Dedifferentiated amniotic fluid mesenchymal stem cell (primary cell): ENCODE measurements around the gene ELP2.

Source experiments
- DNase-seq: peaks from one replicate; pipeline ENCODE4 v3.0.0-alpha.2; 2016; ENCODE audit errors: extremely low spot score

Gene ELP2

DNA sequence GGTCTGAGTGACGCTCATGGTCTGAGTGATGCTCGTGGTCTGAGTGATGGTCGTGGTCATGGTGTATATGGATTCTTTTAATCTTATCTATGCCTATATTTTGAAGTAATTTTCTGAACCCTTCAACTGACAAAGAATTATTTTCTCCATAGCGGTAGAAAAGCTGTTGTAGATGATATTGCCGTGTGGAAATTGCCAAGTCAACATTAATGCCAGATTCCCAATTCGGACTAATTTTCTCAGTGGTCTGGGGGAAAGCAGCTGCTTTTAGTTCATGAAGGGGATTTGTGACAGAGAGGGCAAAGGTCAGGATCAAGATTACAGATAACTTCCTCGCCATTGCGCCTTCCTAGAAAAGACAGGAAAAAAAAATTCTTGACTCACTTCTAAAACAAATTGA lies 3.0 kb upstream of the ELP2 start:
- no peak for DNase-seq

GRCh38 chr18:36127836-36128529 lies 1.7 kb upstream of the ELP2 start:
- DNase-seq, result no peak

GRCh38 chr18:36128530-36128870 lies 1.2 kb upstream of the ELP2 start:
- DNase-seq, result no peak

- no peak for DNase-seq
These were observed 796 bp upstream of the ELP2 start for GRCh38 chr18:36128907-36129299.

GRCh38 chr18:36130039-36130831 lies 536 bp downstream of the ELP2 start:
- DNase-seq, result no peak

GRCh38 chr18:36130883-36131653 lies 1.4 kb downstream of the ELP2 start:
- DNase-seq, result no peak

- no peak for DNase-seq
These were observed 2.2 kb downstream of the ELP2 start for GRCh38 chr18:36131692-36132483.

DNA sequence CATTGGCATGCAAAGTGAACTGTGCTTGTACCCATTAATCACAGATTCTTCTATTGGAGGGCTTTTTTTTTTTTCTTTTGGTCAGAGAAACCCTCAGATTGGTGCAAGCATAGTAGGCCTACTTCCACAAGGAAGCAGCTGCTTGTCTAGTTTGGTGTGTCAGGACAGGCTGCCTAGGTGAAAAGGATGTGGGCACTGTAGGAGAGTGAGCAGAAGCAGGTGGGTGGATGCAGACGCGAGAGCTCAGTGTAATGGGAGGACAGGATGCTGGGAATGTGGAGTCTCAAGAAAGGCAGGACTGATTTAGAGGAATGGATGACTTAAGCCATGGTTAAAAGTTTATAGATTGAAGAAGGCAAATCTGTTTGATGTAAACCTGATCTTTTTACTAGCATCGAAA lies 3.1 kb downstream of the ELP2 start:
- DNase-seq, result no peak

DNA sequence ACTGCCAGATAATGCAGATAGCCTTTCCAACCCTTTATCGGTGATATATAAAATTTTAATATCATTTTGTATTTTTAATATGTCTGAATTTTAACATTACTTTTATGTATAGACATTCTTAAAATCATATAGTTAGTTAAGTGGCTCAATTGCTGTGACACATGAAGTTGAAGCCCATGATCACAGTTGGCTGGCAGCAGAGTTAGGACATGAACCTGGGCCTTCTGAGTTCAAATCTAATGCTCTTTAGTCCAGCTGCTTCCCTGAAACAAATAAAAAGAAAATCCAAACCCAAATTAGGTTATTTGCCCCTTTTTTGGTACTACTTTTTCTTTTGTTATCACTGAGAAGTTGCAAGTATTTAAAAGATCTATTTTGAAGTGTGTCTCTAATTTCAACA lies 5.6 kb downstream of the ELP2 start:
- DNase-seq, result no peak

- no peak for DNase-seq
These were observed 9.5 kb downstream of the ELP2 start for GRCh38 chr18:36139245-36139644.

DNA sequence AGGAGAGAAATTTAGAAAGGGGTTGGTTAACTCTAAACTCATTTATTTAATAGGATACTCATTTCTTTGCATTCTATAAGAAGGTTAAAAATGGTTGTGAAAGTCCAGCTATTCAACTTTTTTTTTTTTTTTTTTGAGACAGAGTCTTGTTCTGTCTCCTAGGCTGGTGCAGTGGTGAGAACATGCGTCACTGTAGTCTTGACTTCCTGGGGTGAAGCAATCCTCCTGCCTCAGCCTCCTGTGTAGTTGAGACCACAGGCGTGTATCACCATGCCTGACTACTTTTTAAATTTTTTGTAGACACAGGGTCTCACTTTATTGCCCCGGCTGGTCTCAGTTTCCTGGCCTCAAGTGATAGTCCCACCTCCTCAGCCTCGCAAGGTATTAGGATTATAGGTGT lies 11.9 kb downstream of the ELP2 start:
- no peak for DNase-seq

DNA sequence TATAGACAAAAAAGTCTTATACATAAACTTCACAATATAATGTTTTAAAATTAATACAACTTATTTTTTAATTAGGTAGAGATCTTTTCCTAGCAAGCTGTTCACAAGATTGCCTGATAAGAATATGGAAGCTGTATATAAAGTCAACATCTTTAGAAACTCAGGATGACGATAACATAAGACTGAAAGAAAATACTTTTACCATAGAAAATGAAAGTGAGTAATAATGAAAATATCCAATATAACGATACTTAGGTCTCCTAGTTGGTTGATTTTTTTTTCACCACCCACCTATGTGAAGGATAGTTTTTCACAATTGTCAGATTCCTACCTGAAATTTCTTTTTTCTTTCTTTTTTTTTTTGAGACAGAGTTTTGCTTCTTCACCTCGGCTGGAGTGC lies 13.1 kb downstream of the ELP2 start:
- no peak for DNase-seq

DNA sequence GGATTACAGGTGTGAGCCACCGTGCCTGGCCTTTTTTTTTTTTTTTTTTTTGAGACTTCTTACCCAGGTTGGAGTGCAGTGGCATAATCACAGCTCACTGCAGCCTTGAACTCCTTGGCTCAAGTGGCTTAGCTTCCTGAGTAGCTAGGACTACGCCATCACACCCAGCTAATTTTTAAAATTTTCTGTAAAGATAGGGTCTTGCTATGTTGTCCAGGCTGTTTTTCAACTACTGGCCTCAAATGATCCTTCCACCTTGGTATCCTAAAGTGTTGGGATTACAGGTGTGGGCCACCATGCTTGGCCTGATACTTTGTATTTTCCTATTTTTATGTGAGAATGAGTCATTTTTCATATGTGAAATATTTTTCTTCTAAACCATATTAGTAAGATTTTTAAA lies 13.7 kb downstream of the ELP2 start:
- no peak for DNase-seq

DNA sequence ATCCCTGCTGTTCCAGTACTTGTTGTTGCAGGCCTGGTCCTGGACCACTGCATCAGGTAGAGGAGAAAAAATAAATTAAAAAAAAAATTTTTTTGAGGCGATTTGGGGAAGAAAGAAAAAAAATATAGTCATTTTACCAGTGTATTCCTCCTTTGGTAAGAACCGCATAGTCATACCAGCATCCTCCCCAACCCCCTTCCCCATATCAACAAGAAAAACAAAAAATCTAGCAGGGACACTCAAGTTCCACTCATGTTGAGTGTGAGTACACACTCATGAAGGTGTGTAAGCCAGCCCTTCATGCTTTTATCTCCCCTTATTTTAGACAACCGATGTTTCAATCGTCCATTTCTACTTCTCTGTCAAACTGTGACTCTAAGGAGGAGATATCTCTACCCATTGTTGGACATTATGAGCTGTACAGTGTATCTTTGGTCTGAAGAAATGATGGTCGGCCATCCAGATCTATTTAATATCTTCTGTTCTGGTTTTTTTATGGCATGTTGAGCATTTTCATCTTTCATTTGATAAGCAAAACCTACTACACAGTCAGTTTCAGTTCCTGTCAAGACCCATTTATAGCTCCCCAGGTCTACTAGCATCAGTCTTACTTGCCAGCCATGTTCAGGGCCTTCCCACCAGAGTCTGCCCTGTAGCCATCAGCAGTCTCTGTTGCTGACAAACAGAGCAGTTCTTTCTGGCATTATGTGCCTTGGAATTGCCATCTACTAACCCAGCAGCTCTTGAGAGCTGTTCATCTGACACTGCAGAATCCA lies 20.0 kb downstream of the ELP2 start:
- no peak for DNase-seq

- DNase-seq, result no peak
These were observed 23.1 kb downstream of the ELP2 start for GRCh38 chr18:36152781-36153180.

- peak; percentile 71 for DNase-seq
These were observed 23.5 kb downstream of the ELP2 start for GRCh38 chr18:36153203-36153602.

- no peak for DNase-seq
These were observed 24.1 kb downstream of the ELP2 start for GRCh38 chr18:36153771-36154170.

GRCh38 chr18:36155851-36156757 lies 26.4 kb downstream of the ELP2 start:
- DNase-seq, result peak; percentile 17

GRCh38 chr18:36157441-36157840 lies 27.7 kb downstream of the ELP2 start:
- DNase-seq, result no peak

DNA sequence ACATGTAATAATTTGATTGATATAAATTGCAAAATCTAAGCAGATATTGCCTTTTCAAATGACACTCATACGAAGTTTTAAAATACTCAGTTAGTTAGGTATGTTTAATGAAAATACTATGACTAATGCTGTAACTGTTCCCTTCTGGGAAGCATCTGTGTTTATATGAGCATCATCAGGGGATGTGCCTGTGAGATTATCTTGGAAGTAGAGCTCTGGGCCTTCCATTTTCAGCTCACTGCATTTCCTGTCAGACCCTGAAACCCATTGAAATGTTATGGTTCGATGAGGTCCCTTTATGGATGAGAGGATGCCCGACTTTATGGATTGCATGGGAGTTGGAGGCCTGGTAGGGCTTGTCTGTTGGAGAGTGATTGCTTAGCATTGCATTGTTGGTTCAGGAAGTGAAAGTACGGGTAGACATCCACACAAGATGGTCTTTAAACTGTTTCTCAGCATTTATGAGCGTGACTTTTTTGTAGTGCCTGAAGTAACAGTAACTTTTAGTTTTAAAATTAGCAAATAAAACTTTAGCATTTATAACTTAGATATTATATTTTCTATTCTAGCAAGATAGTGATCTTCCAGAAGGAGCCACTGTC lies 28.7 kb downstream of the ELP2 start:
- DNase-seq, result peak; percentile 63
